ENCODE data around the gene HIF1A.
A peak's percentile ranks its signal among the peaks of the same experiment; 100 is the strongest.
"Not testable (repeated sequence)": the region's sequence is repeated elsewhere in the genome, so short reads cannot be mapped to it uniquely, and the experiment has no call there.

The HIF1A gene

DNA sequence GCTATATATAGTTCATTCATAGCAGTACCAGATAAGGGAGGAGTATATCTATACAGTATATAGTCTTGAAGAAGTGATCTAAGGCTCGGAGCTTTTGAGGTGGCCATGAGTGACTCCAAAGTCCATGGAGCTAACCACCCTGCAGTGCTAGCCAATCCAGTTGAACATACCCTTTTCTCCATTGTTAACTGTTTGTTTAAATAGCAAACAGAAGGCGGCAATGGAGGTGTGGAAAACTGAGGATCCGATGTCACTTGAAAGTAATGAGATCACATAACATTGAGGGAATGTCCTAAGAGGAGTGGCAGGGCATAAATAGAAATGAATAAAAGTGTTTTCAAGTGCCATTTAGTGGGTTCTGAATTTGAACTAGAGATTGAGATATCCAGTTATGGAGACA, 54.6 kb downstream of the HIF1A start:
- no peak for DNase-seq

DNA sequence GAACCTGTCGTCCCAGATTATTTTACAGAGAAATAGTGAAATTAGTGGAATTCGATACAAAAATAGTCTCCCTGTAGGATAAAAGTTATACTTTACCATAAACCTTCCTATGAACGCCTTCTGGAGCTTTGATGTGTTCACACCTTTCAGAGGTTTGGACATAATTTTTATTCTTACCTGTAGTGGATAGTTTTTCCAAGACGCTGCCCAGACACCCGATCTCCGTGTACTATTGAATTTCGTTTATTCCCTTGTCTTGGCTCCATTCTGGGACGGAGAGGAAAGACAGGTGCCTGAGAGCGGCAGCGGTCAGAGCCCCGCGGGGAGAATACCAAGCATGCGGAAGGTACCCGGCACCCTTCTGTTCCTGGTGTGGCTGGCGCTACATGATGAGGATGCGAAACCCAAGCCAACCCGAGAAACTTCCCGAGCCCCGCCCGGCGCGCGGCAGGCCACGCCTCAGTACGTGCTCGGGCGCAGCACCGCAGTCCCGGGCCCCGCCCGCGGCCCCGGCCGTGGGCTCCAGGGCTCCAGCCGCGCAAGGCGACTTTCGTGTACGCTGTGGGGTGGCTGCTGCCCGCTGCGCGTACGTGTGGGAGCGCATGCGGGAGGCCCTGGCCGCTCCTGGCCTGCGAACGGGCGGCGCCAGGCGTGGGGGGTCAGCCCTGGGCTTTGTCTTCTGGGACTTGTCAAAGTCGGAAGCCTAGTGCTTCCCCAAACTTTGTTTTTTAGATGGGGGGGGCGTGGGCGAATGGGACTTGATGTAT, 55.6 kb downstream of the HIF1A start:
- peak; percentile 88 for DNase-seq

DNA sequence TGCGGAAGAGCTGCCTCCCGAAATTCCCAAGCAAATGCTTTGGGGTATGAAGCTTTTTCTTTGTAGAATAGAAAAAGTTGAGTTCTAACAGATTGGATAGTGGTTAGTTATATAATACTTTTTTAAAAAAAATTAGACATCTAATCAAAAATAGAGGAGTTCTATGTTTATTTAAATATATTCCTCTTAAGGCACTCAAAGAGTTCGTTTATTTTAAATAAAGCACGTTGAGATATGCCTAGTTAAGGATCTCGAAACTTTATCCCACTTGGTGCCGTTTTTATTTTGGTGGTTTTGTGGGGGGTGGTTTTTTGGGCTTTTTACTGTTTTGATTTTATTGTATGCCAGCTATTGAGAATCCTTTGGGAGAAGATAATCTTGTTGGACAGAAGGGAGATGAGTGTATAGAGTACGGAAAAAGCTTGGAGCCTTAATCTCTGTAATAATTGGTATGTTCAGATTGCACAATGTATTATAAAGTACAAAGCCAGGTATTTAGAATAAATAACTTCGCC, 56.2 kb downstream of the HIF1A start:
- no peak for DNase-seq

GRCh38 chr14:61752626-61753025, 57.3 kb downstream of the HIF1A start:
- no peak for DNase-seq

DNA sequence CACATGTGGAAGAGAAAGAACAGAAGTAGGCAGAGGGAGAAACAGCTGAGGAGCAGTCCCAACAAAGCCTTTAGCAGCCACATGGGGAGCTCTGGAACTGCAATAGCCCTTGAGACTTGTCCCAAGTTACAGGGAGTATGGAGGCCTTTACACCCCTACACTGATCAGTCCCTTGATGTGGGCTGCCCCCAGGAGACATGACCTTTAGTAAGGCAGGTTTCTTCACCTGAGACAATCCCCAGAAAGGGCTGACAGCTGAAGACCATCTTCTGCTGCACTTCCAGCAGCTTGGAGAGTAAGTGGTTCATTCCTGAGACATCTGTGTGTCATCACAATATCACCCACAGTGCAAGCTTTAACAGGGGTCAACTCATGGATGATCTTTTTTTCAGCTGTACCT, 58.3 kb downstream of the HIF1A start:
- DNase-seq, result peak; percentile 40

DNA sequence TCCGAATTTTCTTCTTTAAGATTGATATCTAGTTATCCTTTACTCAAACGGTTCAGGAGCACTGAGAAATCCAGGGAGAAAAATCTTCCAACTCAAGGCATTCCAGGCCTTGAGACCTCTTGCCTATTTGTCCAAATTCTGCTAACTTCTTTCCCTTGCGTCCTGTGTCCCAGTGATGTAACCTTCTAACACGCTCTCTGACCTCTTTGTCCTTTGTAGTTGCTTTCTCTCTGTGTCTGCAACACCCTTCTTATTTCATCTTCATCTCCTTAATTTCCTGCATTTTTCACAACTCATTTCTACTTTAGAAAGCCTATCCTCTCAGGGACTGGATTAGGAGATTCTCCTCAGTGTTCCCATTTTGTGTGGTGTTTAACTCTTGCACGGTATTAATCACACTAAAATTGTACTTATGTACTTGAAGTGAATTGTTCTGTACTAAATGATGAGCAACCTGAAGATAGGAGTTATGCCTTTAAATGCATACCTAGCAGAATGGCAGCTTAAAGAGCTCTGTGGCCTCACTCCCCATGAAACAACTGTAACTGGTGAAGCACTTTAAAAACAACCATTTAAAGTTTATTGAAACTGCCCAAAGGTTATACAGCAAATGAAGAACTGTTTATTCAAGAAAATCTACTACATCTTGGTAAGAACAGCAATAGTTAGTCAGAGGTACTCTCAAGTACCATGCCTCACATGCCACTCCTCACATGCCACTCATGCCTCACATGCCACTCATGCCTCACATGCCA, 59.5 kb downstream of the HIF1A start:
- DNase-seq, result no peak

- DNase-seq, result not testable (repeated sequence)
Measured at GRCh38 chr14:61755382-61755742, 60.0 kb downstream of the HIF1A start.

GRCh38 chr14:61756135-61756534, 60.8 kb downstream of the HIF1A start:
- DNase-seq, result no peak

- DNase-seq, result no peak
Measured at GRCh38 chr14:61759878-61760277, 64.6 kb downstream of the HIF1A start.

- no peak for DNase-seq
Measured at GRCh38 chr14:61761557-61761956, 66.2 kb downstream of the HIF1A start.

DNA sequence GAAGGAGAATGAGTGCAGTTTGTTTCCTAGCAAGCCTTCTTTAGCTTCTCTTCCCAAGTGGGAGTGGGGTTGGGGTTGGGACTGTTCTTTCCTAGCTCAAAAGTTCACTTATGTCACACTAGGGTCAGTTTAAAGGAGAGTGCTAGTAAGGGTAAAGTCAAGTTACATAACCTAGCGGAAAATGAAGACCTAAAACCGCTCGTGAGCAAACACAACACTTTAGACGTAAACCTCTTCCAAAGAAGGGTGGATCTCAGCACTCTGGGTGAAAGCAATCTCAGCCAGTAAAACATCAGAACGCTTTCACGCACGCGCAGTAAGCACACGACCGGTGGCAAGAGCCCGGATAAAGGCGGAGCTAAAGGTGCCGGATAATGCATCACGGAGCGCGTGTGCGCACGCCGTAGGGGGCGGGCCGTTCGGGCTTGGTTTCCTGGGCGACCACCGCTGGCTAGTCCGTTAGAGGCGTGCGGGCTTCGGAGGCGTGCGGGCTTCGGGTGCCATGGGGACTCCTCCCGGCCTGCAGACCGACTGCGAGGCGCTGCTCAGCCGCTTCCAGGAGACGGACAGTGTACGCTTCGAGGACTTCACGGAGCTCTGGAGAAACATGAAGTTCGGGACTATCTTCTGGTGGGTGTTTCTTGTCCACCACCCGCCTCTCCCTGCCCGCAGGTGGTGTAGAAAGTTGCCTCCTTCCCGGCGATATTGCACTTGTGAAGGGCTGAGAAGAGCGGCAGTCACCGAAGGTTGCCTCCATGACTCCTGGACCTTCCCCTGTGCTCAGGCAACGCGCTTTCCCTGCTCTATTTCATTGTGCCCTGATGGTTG, 66.9 kb downstream of the HIF1A start, which contains the start of gene SNAPC1:
Gene SNAPC1, plus strand, starts transcription at position 462 of the 828 bp plus-strand sequence. Its CDS starts 41 bp downstream, at position 503.
- DNase-seq, result peak; percentile 98

- peak; percentile 16 for DNase-seq
Measured at GRCh38 chr14:61764342-61765122, 69.2 kb downstream of the HIF1A start.

GRCh38 chr14:61765225-61765943, 70.1 kb downstream of the HIF1A start:
- no peak for DNase-seq

DNA sequence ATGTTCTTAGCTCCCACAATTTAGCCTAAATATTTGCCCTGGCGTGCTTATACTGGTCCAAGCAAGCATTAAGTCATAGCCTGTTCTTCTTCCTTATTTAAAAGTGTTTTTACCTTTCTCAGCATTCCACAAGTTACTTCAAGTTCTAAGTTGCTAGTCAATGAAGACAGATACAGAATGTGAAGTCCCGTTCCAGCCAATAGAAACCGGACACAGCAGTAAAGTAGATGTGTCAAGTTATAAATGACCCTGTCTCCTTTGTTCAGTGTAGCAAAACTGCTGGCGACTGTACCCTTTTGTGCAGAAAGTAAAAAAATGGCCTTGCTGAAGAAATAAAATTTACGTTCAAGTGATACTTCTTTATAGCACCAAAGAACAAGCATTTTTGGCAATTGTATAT, 70.8 kb downstream of the HIF1A start:
- no peak for DNase-seq

DNA sequence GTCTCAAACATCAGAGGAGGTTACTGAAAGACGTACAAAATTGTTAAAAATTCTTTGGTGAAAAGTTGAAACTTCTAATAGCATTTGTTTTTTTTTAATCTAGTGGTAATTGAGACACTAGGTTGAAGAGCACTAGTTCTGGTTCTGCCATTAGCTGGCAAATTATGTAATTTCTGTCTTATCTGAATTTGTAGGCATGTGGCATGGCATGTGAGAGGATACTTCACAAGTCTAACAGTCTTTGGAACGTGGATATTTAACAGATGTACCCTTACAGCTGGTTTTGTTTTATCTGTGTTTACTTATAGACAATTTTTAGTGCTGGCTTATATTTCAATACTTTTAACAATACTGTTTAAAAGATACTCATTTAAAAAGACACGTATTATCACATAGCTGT, 72.9 kb downstream of the HIF1A start:
- DNase-seq, result no peak

DNA sequence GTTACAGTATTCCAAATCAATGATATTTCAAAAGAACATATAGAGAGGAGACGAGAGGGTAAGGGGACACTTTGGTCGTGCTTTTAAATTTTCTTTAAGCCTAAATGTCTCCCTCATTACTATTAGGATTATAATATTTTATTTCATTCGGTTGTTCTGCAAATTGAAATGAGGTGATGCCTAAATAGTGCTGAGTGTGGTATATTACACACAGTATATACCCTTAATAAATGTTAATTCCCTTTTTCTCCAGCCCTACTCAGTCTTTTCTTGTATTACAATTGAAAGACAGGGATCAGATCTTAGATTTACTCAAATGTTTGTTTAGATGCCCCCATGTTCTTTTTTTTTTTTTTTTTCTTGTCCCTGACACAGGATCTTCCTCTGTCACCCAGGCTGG, 74.6 kb downstream of the HIF1A start:
- no peak for DNase-seq

- DNase-seq, result no peak
Measured at GRCh38 chr14:61774861-61775260, 79.5 kb downstream of the HIF1A start.

DNA sequence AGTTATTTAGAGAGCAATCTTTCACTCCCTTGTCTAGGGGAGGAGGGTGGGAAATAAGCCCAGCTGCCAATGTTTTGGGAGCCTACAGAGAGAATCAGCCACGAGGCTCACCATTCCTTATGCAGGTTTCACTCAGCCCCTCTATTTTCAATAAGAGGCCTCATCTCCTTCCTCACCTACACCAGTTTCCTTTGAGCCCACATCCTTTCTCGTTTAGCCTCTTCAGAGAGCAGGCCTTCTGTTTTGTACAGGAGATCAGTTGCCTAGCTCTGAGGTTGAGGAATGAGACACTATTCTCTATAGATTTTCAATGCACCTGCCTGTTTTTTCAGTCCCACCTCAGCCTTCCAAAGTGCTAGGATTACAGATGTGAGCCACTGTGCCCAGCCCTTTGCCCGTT, 84.8 kb downstream of the HIF1A start:
- DNase-seq, result no peak

DNA sequence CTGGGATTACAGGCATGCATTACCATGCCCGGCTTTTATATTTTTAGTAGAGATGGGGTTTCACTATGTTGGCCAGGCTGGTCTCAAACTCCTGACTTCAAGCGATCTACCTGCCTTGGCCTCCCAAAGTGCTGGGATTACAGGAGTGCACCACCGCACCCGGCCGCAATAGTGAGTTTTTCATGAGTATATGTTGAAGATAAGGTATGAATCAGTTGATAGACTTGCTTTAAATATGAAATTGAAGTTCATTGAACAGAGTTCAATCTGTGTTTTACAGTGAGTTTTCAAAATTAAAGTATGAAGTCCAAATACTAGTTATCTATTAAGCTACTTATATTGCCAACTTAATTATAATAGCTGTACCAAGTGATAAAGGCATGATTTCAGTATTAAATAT, 102.0 kb downstream of the HIF1A start:
- DNase-seq, result no peak
